ACHN (cell line): ENCODE data around the gene ALKAL2.

Experiments
- DNase-seq: peaks from one replicate; pipeline ENCODE4 v3.0.0-alpha.2; 2015
- in situ Hi-C: cut with HindIII; loops from 2 replicates; pipeline ENCODE4 v1.10.0; 2017; ENCODE audit warnings: low sequenced_read_pairs, low pct_ligation_motif_present, low pct_unique_long_range_greater_than_20kb

Gene ALKAL2

GRCh38 chr2:305366-305765 lies 17.5 kb upstream of the ALKAL2 start:
- in situ Hi-C loops, result no loop called here
- DNase-seq, result no peak

- in situ Hi-C loops, result no loop called here
- DNase-seq, result no peak
Observed at GRCh38 chr2:296354-296753, 8.5 kb upstream of the ALKAL2 start.

GRCh38 chr2:295090-295489 lies 7.2 kb upstream of the ALKAL2 start:
- in situ Hi-C loops, result no loop called here
- DNase-seq, result no peak

- in situ Hi-C loops, result no loop called here
- peak; percentile 78 for DNase-seq
Observed at GRCh38 chr2:290090-290722, 2.3 kb upstream of the ALKAL2 start.

GRCh38 chr2:289362-290089 lies 1.6 kb upstream of the ALKAL2 start:
- in situ Hi-C loops, result no loop called here
- peak; percentile 13 for DNase-seq

GRCh38 chr2:288758-289361 lies 969 bp upstream of the ALKAL2 start:
- in situ Hi-C loops, result no loop called here
- no peak for DNase-seq

GRCh38 chr2:287471-287885 lies 413 bp downstream of the ALKAL2 start:
- DNase-seq, result peak; percentile 41
- in situ Hi-C loops, result no loop called here

- in situ Hi-C loops, result no loop called here
- no peak for DNase-seq
Observed at GRCh38 chr2:286774-287392, 1.0 kb downstream of the ALKAL2 start.

- in situ Hi-C loops, result no loop called here
- no peak for DNase-seq
Observed at GRCh38 chr2:286035-286434, 1.9 kb downstream of the ALKAL2 start.

- in situ Hi-C loops, result no loop called here
- peak; percentile 25 for DNase-seq
Observed at GRCh38 chr2:285531-285930, 2.4 kb downstream of the ALKAL2 start.

GRCh38 chr2:284896-285492 lies 2.9 kb downstream of the ALKAL2 start:
- DNase-seq, result no peak
- in situ Hi-C loops, result no loop called here

- in situ Hi-C loops, result no loop called here
- no peak for DNase-seq
Observed at GRCh38 chr2:283996-284794, 3.7 kb downstream of the ALKAL2 start.

GRCh38 chr2:282371-283263 lies 5.3 kb downstream of the ALKAL2 start:
- in situ Hi-C loops, result no loop called here
- no peak for DNase-seq

- in situ Hi-C loops, result no loop called here
- DNase-seq, result no peak
Observed at GRCh38 chr2:281381-281780, 6.5 kb downstream of the ALKAL2 start.

GRCh38 chr2:280650-281110 lies 7.2 kb downstream of the ALKAL2 start:
- in situ Hi-C loops, result no loop called here
- DNase-seq, result no peak

- no peak for DNase-seq
- in situ Hi-C loops, result no loop called here
Observed at GRCh38 chr2:279956-280649, 7.8 kb downstream of the ALKAL2 start.

GRCh38 chr2:279366-279765 lies 8.5 kb downstream of the ALKAL2 start:
- no peak for DNase-seq
- in situ Hi-C loops, result no loop called here
